Measurements from ENCODE around the gene HS6ST3.

GRCh38 chr13:96284971-96285370 lies 195.1 kb downstream of the HS6ST3 start:
- TF ChIP-seq CTCF (IDR thresholded peaks at IDR 0.05; ENCODE audit: low read depth, low read length) (no peak), EZH2phosphoT487 (IDR thresholded peaks at IDR 0.05; ENCODE audit: low read depth) (no peak)

Measured in OCI-LY3 (cell line).